G401 (cell line): ENCODE measurements around the gene ARL2BP. TPM values are rescaled to one million over a fixed set of nuclear protein-coding genes. Genes with fewer than 3 reads are reported as not detected.

Experiments
- DNase-seq: peaks from one replicate; pipeline ENCODE4 v3.0.0-alpha.2; 2015; ENCODE audit warnings: low spot score
- in situ Hi-C: cut with HindIII; loops from 2 replicates; pipeline ENCODE4 v1.10.0; 2016; ENCODE audit warnings: low sequenced_read_pairs, mixed read lengths
- total RNA-seq: library from RNA; depleted of rRNA; stranded (reverse); fragments of >200 nt; shearing (Covaris generic); gene quantifications from 2 replicates; pipeline ENCODE4 v1.2.3, GENCODE V29; 2014

ARL2BP gene
- total RNA-seq, 1 experiment from 2014 or later, result 98.0 TPM

DNA sequence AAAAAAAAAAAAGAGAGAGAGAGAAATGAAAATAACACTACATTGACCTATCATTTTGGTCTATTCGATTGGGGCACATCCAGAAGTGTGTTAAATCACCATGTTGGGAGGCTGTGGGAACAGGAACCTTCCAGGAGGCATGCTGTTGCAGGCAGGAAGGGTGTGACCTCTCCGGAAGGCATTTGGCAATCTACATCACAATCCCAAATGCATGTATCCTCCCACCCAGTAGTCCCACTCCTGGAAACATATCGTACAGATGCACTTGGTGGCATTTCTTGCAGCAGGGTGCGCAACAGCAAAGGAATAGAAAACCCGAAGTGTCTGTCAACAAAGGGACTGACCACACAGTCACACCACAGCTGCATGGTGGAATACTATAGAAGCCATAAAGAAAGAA, 31.5 kb downstream of the ARL2BP start:
- no peak for DNase-seq
- in situ Hi-C loops, result no loop called here

DNA sequence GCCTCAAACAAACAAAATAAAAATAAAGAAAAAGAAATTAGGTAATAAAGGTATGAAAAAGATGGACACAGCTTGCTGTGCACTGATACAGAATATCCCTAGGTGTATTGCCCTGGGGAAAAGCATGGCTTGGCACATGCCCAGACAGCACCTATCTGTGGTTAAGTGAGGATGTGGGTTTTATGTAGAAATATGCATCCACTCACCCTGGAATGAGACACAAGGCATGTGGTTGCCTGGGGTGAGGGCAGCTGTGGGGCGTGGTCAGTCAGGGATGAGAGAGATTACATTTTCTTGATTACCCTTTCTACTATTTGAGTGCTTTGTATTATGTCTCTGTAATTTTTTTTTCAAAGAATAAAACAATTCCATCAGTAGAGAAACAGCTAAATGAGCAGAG, 32.5 kb downstream of the ARL2BP start:
- in situ Hi-C loops, result no loop called here
- no peak for DNase-seq

DNA sequence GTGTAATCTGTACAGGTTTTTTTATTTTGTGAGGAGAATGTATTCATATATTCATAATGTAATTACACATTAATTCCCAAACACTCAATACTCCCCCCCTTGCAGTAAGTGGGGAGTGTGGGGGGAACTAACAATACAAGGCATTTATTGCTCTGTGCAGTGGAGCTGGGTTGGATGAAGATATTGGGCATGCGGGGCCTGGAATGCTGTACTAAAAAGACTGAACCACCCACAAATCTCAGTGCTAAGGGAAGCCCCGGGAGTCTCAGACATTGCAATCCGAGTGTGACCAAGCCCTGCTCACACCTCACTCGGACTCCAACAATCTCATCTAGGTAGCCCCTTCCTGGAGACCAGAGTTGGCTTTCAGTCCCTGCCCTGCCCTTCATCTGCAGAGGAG, 33.4 kb downstream of the ARL2BP start:
- DNase-seq, result no peak
- in situ Hi-C loops, result no loop called here

DNA sequence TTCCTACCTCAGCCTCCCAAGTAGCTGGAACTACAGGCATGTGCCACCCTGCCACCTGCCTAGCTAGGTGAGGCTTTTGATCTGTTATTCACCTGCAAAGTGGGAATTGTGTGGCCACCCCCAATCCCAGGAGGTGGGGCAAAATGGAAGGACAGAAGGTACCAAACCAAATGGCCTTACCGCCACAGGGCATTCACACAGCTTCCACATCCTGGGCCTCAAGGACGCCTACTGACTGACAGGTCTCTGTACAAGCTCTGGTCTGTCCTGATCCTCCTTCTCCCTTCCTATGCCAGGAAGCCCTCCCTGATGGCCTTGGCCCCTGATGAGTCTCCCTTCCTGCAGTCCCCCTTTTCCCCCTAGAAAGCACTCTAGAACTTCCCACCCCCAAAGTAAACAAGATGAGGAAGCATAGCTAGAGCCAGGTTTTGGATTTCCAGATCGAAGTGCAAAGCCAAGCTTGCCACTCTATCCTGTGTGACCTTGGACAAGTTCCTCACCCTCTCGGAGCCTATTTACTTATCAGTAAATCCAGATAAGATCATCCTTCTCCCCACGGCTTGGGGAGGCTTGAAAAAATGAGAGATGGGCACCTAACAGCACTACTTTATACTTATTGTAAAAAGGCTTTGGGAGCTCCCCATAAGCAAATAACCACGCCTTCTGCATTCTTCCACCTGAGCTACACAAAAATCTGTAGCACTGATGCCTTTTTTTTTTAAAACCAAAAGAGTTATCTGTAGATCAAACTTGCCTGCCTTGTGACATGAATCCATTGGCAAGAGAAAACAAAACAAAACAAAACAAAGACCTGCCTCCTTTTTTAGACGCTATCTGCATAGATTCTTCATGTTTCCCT, 35.0 kb downstream of the ARL2BP start:
- no peak for DNase-seq
- in situ Hi-C loops, result no loop called here

DNA sequence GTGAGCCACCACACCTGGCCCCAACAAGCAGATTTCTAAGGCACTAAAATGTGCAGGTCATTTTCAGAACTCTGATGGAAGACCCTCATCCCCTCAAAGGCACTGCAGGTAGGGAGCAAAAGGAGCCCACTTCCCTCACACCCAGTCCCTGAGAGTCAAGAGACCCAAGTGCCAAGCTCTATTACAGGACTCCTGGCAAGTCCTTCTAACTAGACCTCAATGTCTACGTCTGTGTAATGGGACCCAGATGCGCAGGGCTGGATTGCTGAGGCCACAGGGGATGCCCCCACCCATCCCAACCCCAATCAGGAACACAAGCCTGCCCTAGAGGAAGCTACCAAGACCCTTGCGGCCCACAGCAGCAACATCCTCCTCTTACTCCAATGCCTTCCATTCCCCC, 36.7 kb downstream of the ARL2BP start:
- in situ Hi-C loops, result no loop called here
- DNase-seq, result no peak

DNA sequence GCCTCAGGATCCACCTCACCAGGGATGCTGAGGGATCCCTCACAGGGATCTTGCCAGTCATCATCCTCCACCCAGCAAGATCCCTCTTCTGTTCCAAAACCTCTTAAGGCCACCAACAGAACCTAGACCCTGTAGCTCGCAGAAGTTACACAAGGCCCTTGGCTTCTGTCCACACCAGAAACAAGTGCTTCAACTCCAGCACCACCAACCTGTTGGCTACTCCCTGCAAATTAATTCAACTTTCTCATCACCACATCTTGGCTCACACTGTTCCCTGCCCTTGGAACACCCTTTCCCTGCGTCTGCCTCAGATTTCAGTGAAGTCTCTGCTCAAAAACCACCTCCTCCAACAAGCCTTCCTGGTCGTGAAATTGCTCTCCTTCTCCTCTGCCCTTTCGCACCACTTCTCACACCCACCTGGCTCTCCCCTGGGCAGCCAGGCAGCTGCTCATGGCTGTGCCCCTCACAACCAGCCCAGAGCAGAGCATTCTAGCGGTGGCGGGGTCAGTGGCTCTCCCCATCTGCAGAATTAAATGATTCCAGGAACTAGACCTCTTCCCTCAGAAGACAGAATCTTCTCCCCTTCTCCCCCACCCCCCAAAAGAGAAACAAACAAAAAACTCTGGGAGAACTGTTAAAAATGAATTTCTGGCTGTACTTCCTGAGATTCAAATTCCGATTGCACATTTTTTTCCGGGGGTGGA, 37.6 kb downstream of the ARL2BP start:
- DNase-seq, result no peak
- in situ Hi-C loops, result no loop called here

DNA sequence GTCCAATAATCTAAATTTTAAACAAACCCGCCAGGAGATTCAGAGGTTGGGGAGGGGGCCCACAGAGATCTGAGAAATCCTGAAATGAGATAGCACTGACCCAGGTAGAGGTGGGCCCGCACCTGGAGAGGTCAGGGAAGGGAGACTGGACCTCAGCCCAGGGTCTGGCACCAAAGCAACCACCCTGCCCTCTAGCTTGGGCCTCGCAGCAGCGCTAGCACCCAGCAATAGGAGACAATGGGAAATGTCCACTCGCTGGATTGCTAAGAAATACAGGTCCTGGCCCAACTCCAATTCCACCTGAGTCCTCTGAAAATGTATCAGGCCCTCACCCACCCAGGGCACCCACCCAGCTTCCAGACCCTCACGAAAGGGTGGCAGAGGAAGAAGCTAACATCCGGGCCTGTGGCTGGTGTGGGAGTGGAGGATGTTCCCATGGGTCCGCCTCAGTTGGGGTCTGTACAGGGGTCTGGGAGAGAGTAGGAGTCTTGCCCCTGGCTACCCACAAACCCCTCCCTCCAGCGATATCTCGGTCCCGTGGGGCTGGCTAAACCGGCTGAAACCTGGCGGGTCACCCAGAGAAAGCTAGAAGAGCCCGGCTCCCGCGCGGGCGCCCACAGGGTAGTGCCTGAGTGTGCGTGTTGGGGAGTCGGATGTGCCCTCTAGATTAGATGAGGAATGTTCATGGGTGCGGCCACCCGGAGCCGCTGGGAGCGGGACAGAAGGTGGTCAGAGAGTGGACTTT, 38.3 kb downstream of the ARL2BP start:
- no peak for DNase-seq
- in situ Hi-C loops, result no loop called here

DNA sequence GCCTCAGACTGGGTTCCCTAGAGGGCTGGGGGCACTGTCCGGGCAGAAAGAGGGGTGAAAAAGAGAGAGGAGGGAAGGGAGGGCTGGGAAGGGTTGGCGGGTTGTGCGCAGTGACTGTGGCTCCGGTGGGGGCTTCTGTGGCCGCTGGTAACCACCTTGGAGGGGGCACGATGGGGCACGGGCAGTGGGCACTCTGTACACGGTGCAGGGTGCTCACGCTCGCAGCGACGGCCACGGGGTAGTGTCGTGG, 38.8 kb downstream of the ARL2BP start:
- in situ Hi-C loops, result no loop called here
- no peak for DNase-seq

DNA sequence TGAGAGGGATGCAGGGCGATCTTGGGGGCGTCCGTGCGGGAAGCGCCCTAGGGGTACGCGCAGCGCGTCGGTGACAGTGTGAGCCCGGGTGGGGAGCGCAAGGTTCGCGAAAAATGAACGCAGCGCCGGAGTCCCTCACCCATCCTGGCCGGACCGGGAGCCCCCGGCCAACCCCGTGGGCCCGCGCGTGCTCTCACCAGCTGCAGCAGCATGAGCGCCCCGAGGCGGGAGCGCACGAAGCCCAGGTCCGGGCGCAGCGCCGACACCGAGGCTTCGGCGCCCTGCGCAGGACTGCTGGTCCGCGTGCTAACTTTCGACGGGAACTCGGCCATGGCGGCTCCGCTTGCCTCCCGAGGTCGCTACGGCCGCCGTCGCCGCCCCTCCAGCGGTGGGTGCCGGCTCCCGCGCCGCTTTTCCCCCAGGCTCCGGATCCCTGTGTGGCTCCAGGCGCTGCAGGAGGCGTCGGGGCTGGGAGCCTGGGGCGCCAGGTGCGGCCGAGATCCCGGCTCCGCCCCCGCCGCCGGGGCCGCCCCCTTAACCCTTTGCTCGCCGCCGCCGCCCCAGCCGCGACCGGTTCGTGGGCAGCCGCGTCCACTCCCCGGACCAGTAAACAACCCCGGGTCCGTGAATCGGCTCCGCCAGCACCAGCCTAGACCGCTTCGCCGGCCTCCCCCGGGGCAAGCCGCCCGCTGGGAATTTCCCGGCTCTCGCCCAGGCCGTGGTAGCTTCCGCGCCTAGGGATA, 39.3 kb downstream of the ARL2BP start, which contains the start of gene PLLP:
Gene PLLP, minus strand, starts transcription at position 464 of the 743 bp plus-strand sequence. Its CDS starts 132 bp downstream, at position 332.
- in situ Hi-C loops, result no loop called here
- DNase-seq, result no peak

DNA sequence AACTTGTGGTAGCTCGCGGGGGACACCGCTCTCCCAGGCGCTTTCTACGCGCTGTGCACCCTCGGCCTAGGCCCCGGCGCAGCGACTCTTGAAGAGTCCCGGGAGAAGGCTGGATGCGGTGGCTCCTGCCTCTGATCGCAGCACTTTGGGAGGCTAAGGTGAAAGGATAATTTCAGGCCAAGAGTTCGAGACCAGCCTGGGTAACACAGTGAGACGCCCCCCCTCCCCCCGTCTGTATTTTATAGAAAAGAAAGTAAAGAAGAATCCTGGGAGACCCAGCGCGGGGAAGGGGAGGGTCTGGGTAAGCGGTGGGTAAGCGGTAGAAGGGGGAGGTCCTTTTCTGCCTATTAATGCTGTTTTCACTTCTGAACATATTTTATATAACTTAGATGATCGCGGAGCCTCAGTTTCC, 39.9 kb downstream of the ARL2BP start:
- no peak for DNase-seq
- in situ Hi-C loops, result no loop called here

DNA sequence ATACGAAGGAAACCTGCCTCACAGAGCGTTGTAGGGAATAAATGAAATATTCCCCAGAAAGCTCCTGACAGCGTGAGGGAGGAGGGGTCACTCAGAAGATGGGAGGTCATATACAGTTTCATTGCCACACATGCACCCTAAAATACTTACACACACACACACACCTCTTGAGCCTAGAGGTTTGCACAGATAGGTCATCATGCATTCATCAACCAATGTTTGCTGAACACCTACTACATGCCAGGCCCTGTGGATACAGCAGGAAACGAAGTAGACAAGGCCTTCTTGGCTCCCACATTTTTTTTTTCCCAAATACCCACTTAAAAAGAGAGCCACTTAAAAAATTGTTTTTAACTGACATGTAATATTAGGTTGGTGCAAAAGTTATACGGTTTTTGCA, 40.3 kb downstream of the ARL2BP start:
- DNase-seq, result no peak
- in situ Hi-C loops, result no loop called here

DNA sequence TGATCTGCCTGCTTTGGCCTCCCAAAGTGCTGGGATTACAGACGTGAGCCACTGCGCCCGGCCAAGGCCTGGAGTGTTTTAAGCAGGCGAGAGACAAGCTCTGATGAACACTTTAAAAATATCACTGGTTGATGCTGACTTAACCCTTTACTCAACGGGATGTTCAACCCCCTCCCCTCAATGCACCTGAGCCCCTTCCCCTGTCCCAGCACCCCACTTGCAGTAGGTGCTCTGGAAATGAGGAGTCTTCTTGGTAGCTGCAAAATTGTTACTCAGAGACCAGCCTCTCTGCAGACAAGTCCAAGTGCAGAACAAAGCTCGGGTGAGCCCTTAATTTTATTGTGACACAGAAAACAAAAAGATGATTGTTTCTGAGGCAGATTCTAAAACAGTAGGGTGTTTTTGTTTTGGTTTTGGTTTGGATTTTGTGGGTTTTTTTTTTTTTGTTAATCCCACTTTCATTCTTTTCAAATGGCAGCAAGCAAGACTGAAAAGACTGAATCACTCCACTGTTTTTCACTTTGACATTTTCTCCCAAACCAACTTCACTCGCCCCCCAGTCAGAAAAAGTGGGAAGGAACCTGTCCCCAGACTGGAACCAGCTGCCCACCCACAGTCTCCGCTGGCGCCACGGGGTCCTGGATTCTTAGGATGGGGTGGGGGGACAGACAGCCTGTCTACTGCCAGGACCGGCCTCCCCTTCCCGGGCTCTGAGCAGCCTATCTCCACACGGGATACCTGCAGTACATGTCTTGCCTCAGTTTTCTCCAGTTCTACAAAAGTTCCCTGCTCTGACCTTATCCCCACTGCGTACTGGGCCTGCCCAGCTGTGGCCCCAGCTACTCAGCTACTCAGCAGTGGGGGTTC, 44.6 kb downstream of the ARL2BP start:
- DNase-seq, result no peak
- in situ Hi-C loops, result no loop called here

DNA sequence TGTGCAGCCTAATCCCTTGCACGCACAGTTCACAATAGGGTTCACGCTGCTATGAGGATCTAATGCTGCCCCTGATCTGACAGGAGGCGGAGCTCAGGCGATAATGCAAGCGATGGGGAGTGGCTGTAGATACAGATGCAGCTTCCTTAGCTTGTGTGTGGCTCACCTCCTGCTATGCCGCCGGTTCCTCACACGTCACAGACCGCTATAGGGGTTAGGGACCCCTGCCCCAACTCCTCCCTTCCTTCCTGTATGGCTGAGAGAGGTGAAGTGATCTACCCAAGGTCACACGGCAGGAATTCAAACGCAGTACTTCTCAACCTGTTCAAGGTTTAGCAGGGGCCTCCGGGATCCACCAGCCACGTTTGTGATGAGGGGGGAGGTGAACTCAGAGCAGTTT, 52.8 kb downstream of the ARL2BP start:
- DNase-seq, result no peak
- in situ Hi-C loops, result no loop called here

DNA sequence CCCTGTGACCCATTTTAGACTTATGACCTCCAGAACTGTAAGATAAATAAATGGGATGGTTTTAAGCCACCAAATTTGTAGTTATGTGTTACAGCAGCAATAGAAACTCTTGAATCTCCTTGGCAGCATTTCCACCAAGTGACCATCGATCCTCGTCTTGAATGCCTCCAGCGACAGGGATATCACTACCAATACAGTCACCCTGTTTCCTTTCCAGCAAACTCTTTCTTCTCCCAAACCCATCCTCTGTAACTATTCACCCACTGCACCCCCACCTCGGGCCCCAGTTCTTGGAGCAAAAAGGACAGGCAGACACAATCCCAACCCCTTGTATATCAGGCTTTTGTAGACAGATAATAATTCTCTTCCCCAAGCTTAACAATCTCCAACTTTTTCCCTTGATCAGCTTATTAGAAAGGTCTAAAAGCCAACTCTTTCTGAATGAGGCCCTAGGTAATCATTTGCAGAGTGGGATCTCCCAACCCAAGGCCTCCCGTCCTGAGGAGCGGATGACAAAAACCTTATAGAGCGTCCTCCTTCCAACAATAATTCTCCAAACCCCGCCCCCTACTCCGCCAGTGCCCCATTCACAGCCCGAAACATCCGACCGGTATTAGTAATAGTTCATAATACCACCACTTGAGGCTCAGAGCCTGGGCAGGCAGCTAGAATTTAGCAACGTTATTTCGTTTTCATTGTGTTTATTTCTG, 54.1 kb downstream of the ARL2BP start:
- no peak for DNase-seq
- in situ Hi-C loops, result no loop called here

DNA sequence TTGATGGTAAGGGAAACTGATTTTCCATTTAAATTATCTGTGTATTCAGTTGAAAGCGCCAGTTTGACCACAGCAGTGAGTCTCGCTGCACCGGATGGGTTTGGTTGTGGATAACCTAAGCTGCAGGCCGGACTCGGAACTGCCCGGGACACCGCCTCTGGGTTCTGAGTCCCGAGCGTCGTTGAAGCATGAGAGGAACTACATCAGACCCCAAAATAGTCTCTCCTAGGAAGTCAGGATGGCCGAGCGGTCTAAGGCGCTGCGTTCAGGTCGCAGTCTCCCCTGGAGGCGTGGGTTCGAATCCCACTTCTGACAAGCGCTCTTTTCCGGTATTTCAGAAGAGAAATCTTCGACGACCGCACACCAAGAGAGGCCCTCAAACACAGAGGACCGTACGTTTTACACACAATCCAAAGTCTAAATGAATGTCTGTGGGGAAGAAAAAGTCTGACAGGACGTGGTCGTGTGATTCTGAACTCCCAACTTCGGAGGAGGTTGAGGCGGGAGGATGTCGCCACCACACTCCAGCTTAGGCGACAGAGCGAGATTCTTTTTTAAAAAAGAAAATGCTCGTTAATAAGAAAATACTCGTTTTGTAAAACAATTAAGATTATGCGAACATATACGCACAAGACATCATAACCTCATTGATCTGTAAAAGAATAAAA, 54.8 kb downstream of the ARL2BP start:
- in situ Hi-C loops, result no loop called here
- peak; percentile 96 for DNase-seq

DNA sequence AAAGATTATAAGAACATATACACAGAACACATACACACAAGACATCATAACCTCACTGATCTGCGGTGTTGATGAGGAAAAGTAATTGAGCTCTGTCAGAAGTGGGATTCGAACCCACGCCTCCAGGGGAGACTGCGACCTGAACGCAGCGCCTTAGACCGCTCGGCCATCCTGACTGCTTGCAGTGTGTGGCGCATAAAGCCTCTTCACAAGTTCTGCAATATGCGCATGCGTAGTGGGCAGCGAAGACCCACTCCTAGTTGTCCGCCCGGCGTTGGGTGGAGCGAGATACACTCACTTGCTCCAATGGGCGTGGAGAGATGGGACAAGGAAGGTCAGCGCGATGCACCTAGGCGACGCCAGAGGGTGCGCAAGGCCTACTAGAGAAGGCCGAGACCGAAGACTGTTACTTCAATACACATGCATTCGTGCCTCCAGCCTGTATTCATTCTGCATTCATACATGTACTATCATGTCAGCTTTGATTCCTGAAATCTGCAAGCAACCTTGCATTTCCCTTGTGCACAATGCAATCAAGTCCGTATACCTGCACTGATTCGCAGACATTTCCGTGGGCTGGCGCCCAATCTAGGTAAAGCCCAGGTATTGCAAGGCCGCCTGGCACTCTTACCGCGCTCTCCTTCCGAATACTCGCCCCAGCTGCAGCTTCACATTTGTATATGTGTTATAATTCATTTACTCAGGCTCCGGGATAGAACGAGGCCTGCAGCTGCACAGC, 55.5 kb downstream of the ARL2BP start:
- peak; percentile 99 for DNase-seq
- in situ Hi-C loops, result no loop called here
